GM12872 (cell line): ENCODE data around the gene TMEM127.

Source experiments
- CTCF ChIP-seq: IDR thresholded peaks from 3 replicates; pipeline ENCODE4 v1.5.1; 2011; ENCODE audit warnings: low read depth, mild to moderate bottlenecking, low read length, moderate library complexity; ENCODE audit not compliant: insufficient read depth

TMEM127 gene

GRCh38 chr2:96251721-96252292, 14.0 kb downstream of the TMEM127 start:
- TF ChIP-seq CTCF: no peak

- TF ChIP-seq CTCF: no peak
Observed at GRCh38 chr2:96250188-96250587, 15.6 kb downstream of the TMEM127 start.

- no peak for TF ChIP-seq CTCF
Observed at GRCh38 chr2:96249654-96250053, 16.1 kb downstream of the TMEM127 start.

GRCh38 chr2:96248624-96249023, 17.2 kb downstream of the TMEM127 start:
- TF ChIP-seq CTCF: no peak

- no peak for TF ChIP-seq CTCF
Observed at GRCh38 chr2:96247896-96248295, 17.9 kb downstream of the TMEM127 start.

GRCh38 chr2:96247009-96247408, 18.8 kb downstream of the TMEM127 start:
- no peak for TF ChIP-seq CTCF

GRCh38 chr2:96245609-96246390, 20.0 kb downstream of the TMEM127 start:
- no peak for TF ChIP-seq CTCF
